DMS 273 treated with DMSO at 0.1 percent for 48 hours (cell line): Measurements from ENCODE around the gene LMF1.
"Not testable (repeated sequence)": the region's sequence is repeated elsewhere in the genome, so short reads cannot be mapped to it uniquely, and the experiment has no call there.

Experiments used
- DNase-seq: peaks from one replicate; lab custom pipeline; 2025; lab: John Stamatoyannopoulos, UW

The LMF1 gene

DNA sequence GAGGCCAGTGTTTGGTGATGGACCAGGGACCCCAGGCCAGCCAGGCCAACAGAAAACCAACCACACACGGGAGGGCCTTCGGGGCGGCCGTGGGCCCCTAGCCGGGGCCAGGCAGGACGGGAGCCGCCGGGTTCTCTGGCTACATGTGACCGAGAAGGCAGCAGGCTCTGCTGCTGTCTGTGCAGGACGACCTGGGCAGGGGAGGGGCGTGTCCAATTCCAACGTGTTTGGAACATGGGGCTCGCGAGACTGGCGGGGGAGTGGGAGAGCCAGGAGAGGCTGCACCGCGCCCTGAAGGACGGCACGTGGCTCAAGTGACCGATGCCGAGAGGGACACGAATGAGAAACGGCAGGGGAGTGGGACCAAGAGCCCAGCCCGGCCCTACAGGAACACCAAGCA lies 75.4 kb downstream of the LMF1 start:
- no peak for DNase-seq

- DNase-seq, result no peak
These were observed 75.9 kb downstream of the LMF1 start for GRCh38 chr16:894841-895240.

DNA sequence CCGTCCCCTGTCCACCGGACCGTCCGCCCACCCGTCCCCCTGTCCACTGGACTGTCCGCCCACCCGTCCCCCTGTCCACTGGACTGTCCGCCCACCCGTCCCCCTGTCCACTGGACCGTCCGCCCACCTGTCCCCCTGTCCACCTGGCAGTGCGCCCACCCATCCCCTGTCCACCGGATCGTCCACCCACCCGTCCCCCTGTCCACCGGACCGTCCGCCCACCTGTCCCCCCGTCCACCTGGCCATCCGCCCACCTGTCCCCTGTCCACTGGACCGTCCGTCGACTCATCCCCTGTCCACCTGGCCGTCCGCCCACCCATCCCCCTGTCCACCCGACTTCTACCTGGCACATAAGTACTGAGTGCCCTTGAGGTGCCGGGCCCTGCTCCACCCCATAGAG lies 76.6 kb downstream of the LMF1 start:
- no peak for DNase-seq

- DNase-seq, result no peak
These were observed 77.4 kb downstream of the LMF1 start for GRCh38 chr16:893360-893759.

DNA sequence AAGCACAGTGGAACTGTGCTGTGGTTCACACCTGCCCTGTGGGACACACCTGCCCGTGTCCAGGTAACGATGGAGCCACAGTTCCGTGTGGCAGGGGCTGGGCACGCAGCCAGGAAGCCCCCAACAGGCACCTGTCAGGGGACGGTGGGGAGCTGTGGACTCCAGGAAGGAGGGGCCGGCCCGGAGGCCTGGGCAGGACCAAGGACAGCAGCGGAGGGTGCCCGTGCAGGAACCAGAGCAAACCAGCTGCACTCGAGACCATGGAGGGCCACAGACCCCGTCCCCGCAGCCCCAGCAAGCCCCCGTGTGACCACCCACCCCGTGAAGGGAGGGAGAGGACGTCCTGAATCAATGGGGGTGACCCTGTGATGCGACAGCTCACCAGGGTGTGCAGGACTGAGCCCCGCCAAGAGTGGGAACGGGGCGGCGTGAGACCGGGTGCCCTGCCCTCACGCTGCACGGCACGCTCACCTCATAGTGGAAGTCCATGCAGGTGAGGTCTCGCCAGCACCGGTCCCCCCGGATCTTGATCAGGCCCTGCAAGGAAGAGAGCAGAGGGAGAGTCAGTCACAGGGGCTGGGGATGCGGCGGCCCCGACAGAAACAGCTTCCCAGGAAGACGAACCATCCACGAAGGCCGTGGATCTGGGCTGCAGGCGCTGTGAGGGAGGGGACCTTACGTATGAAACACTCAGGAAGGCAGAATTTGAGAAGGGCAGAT lies 78.1 kb downstream of the LMF1 start:
- no peak for DNase-seq

- DNase-seq, result no peak
These were observed 78.8 kb downstream of the LMF1 start for GRCh38 chr16:892006-892405.

DNA sequence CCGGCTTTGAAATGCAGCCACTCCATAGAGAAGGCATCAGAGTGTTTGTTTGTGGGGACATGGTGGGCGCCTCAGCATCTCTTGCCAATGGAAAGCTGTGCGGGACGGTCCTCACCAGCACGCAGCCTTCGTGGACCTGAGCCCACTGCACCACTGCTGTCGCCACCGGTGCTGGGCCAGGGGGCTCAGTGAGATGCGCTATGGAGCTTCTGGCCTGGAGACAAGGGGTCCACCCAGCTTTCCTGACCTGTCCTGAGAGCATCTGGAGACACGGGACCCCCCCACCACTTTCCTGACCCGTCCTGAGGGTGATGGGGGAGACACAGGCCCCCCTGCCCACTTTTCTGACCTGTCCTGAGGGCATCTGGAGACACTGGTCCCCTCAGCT lies 79.4 kb downstream of the LMF1 start:
- no peak for DNase-seq

DNA sequence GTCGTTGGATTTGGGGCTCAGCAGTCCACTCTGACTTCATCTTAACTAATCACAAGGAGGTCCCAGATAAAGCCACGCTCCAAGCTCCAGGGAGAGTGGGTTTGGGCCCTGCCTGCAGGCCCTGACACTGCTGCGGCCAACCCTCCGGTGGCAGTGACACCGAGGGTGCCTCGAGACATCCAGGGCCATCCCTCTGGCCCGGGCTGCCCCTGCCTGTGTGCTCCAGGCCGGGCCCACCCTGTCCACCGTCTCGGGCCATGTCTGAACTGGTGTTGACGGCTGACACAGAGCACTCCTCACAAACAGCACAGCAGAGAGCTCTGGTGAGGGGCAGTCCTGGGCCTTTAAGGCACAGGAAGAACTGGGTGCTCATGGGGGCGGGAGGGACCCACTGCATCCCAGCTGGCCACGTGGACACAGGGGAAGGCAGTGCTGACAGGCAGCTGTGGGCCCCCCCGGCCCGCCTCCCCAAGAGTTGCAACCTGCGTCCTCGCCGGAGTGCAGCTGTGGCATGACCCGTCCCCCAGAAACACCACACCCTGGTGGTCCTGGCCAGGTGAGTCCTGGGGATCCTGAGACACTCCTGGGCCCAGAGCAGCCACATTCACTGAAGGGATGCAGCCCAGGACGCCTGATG lies 80.0 kb downstream of the LMF1 start:
- no peak for DNase-seq

DNA sequence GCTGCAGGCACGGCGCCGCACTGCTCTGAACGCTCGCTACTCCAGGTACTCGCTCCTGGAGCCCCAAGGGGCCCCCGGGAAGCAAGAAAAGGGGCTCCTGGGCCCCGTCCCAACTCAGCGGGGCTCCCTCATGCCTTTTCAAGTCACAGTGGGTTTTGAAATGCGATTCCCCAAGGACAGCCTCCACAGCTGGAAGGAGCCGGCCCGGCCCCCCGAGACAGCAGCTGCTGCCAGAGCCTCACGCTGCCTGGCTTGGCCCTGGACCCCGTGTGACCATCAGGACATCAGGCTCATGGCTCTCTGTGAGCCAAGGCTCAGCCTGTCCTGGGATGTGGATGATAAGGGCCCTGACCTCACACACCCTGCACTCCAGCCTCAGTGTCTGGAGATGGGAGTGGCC lies 80.6 kb downstream of the LMF1 start:
- DNase-seq, result no peak

DNA sequence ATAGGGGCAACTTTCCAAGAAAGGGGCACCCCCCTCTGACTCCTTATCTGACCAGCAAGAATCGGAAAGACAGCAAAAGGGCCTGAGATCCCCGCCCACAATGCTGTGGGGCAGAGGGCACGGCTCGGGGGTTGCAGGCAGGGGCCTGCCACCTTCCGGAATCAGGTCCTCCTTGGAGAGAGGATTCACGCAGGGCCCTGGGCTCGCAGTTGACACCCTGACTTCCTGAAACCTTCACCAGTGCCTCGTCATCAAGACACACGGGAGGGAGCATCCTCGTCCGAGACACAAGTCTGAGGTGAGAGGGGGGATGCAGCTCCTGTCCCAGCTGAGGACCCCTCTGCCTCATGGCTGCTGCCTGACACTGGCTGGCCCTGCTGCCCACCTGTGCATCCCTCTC lies 81.2 kb downstream of the LMF1 start:
- no peak for DNase-seq

DNA sequence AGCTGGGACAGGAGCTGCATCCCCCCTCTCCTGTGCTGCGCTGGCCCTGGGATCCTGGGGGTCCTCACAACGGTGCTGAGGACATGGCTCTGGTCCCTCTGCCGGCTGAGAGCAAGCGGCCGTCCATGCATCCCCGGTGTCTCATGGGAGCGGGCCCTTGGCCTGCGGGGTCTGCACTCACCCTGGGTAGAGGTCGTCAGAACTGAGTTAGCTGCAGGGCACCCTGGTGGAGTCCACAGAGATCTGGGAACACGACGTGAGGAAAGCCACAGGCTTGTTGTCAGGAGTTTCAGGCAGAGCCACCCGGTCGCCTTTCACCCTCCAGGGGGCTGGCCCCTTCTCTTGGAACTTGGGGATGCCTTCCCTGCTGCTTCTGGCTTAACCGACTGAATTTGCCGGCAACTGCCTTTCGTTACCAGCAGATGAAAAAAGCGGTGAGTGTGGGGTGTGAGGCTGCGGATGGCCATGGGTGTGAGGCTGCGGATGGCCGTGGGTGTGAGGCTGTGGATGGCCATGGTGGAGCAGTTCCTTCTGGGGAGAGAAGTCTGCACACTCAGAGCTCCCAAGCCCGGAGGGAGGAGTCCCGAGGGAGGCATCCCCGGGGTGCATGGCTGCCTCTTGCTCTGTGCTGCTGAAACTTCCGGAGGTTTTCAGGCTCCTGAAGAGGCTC lies 81.7 kb downstream of the LMF1 start:
- no peak for DNase-seq

- DNase-seq, result not testable (repeated sequence)
These were observed 82.3 kb downstream of the LMF1 start for GRCh38 chr16:888456-888855.

- no peak for DNase-seq
These were observed 82.9 kb downstream of the LMF1 start for GRCh38 chr16:887846-888245.

DNA sequence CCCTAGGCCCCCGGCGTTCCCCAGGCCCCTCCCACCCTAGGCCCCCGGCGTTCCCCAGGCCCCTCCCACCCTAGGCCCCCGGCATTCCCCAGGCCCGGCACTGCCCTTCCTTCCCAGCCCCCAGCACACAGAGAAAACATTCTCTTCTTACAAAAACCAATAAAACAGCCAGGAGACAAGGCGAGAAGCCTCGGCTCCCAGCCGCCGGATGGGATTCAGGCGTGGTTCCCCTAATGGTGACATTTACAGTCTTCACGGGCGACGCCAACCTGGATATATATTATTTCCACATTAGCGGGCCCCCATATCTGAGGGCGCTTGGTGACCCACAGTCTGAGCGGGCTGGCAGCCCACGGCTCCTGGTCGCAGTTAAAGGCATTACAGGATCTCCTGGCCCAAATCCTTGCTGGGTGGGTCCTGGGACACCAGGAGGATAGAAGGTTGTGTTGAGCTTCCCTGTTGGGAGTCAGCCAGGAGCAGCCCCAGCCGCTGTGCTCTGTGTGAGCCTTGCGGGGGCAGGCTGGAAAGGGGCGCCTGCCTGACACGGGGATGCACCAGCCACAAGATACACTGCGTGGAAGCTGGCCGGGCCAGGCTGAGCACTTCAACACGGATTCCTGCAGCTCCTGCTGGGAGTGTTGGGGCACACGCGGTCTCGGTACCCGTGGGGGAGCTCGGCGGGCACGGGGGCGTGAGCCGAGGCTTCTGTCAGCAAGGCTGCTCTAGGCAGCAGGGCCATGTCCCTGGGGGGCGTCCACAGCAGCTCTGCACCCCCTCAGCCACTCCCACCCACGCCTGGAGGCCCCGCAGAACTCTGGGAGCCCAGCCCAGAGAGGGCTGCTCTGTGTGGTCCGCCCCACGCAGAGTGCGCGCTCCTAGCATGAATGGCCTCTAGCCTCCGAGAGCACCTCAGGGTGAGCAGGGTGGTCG lies 83.7 kb downstream of the LMF1 start:
- DNase-seq, result no peak

GRCh38 chr16:886084-886543 lies 84.7 kb downstream of the LMF1 start:
- no peak for DNase-seq

GRCh38 chr16:885391-885790 lies 85.4 kb downstream of the LMF1 start:
- no peak for DNase-seq

GRCh38 chr16:884232-884631 lies 86.6 kb downstream of the LMF1 start:
- DNase-seq, result no peak

DNA sequence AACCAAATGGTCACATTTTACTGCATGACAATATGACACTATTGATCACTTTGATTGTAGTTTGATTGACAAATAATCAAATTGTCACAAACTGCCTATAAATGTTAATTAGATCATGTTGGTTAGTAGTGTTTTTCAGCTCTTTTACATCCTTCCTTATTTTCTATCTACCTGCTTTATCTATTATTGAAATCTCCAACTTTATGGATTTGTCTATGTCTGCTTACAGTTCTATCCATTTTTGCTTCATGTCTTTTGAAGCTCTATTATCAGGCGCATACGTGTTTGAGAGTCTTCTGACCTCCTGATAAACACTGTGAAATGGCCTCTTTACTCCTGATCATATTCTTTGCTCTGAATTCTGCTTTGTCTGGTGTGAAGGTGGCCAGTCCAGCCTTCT lies 87.0 kb downstream of the LMF1 start:
- no peak for DNase-seq

DNA sequence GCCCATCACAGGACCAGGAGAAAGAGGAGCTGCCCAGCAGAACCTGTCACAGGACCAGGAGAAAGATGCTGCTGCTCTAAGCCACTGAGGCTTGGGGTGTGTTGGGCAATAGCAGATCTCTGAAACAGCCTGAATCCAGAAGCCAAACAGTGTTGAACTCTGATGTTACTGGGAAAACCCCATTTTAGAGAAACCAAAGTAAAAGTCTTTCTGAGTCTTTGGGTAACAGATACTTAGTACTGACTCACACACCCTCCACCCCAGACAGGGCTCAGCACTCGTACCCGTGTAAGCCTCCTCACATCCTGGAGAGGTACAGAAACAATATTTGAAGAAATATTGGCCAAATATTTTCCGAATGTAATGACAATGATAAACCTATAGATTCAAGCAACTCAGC lies 87.4 kb downstream of the LMF1 start:
- DNase-seq, result no peak

- DNase-seq, result not testable (repeated sequence)
These were observed 88.1 kb downstream of the LMF1 start for GRCh38 chr16:882671-883070.

- DNase-seq, result no peak
These were observed 88.5 kb downstream of the LMF1 start for GRCh38 chr16:882256-882655.
